Lower leg skin (tissue), 3 donors: ENCODE data around the gene ABCC4.

Experiments used
- POLR2A ChIP-seq, 2 donors: fragments of 450-650 bp; IDR thresholded peaks; one replicate each; pipeline ENCODE4 v1.6.1; 2016 to 2017; ENCODE audit warnings: antibody characterized with exemption in 2 of 2, mild to moderate bottlenecking in 1 of 2, moderate library complexity in 1 of 2
- TF ChIP-seq, protein P1 (sequence below), 3 donors: fragments of 450-650 bp; IDR thresholded peaks; one replicate each; pipeline ENCODE4 v1.5.1; 2016; ENCODE audit warnings: antibody characterized with exemption in 3 of 3, mild to moderate bottlenecking in 3 of 3, moderate library complexity in 2 of 3

DNA sequence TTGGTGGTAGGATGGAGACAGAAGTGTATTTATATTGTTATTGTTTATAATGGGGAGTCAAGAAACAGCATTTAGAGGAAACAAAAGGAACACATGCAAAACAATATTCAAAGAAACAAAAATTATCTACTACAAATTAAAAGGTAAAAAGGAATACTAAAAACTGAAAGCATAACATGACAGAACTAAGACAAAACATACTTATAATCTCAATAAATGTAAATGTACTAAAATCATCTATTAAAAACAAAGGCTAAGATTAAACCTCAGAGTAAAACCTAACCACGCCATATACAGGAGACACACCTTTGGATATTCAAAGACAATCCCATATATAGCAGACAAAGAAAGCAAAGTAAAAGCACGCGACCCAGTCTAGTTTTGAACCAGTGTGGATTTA lies 273.6 kb downstream of the ABCC4 start:
- TF ChIP-seq, protein P1, sequence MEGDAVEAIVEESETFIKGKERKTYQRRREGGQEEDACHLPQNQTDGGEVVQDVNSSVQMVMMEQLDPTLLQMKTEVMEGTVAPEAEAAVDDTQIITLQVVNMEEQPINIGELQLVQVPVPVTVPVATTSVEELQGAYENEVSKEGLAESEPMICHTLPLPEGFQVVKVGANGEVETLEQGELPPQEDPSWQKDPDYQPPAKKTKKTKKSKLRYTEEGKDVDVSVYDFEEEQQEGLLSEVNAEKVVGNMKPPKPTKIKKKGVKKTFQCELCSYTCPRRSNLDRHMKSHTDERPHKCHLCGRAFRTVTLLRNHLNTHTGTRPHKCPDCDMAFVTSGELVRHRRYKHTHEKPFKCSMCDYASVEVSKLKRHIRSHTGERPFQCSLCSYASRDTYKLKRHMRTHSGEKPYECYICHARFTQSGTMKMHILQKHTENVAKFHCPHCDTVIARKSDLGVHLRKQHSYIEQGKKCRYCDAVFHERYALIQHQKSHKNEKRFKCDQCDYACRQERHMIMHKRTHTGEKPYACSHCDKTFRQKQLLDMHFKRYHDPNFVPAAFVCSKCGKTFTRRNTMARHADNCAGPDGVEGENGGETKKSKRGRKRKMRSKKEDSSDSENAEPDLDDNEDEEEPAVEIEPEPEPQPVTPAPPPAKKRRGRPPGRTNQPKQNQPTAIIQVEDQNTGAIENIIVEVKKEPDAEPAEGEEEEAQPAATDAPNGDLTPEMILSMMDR (IDR thresholded peaks at IDR 0.05), result no peak
- TF ChIP-seq POLR2A (IDR thresholded peaks at IDR 0.05), result no peak
